ENCODE data around the gene GTF2IRD1.
"Not testable (repeated sequence)": the region's sequence is repeated elsewhere in the genome, so short reads cannot be mapped to it uniquely, and the experiment has no call there.

Gene GTF2IRD1

GRCh38 chr7:74495112-74496086 is 41.7 kb downstream of the GTF2IRD1 start:
- DNase-seq, result no peak

DNA sequence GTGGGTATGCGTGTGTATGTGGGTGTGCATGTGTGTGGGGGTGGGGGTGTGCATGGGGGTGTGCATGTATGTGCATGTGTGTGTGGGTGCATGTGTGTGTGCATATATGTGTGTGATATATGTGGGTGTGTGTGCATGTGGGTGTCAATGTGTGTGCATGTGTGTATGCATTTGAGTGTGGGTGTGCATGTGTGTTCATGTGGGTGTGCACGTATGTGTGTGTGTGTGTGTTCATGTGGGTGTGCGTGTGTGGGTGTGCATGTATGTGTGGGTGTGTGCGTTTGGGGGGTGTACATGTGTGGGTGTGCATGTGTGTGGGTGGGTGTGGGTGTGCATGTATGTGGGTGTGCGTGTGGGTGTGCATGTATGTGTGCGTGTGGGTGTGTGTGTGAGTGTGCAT is 42.6 kb downstream of the GTF2IRD1 start:
- DNase-seq, result no peak

DNA sequence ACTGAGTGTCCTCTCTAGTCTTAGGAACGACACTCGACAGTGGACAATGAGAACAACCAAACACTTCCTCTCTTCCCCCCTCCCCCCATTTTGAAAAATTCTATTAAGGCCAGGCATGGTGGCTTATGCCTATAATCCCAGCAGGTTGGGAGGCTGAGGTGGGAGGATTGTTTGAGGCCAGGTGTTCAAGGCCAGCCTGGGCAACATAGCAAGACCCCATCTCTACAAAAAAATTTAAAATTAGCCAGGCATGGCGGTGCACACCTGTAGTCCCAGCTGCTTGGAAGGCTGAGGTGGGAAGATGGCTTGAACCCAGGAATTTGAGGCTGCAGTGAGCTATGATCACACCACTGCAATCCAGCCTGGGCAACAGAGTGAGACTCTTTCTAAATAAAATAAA is 43.1 kb downstream of the GTF2IRD1 start:
- not testable (repeated sequence) for DNase-seq

DNA sequence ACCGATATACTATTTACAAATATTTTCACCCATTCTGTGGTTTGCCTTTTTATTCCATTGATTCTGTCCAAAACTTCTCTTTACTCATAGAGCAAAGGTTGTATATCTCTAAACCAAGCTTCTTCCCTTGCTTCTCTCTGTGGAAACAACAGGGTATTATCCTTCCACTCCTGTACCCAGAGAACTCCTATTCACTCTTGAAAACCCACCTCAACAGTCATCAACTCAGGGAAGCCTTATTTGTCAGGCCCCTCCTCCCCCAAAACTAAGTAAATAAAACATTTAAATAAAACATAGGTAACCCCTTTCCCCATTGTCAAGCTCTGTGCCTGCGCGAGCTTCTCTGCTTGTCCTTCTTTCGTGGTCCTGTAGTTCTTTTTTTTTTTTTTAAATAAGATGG is 44.6 kb downstream of the GTF2IRD1 start:
- DNase-seq, result no peak

- no peak for DNase-seq
These were observed 45.5 kb downstream of the GTF2IRD1 start for GRCh38 chr7:74498996-74499834.

- no peak for DNase-seq
These were observed 46.2 kb downstream of the GTF2IRD1 start for GRCh38 chr7:74499835-74500388.

GRCh38 chr7:74501298-74501697 is 47.6 kb downstream of the GTF2IRD1 start:
- no peak for DNase-seq

DNA sequence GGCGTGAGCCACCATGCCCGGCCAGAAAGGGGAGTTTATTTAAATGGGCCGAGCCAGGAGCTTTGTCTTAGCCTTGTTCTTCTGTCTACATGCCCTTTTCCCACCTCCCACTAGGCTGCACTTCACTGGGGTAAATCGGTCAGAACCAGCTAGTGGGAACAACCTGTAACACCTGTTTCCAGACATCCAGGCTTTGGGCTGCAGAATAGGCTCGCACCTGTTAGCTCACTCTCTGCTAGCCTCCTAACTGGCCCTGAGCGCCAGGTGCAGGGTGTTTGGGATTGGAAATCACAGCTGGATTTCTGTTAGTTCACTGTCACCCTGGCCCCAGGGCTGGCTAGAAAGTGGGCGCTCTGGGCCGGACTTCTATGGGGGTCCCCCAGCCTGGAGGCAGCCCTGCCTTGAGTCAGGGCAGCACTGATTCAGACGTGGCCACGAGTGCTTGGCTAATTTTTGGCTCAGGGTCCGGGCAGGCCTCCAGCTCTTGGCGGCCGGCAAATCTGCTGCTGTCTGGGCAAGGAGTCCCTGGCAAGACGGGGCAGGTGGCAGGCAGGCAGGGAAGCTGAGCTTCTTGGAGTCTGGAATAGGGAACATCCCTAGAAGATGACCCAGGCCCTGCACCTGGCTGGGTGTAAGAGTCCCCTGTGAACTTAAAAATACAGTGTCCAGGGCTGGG is 48.6 kb downstream of the GTF2IRD1 start:
- DNase-seq, result no peak

- no peak for DNase-seq
These were observed 49.4 kb downstream of the GTF2IRD1 start for GRCh38 chr7:74503061-74503460.

DNA sequence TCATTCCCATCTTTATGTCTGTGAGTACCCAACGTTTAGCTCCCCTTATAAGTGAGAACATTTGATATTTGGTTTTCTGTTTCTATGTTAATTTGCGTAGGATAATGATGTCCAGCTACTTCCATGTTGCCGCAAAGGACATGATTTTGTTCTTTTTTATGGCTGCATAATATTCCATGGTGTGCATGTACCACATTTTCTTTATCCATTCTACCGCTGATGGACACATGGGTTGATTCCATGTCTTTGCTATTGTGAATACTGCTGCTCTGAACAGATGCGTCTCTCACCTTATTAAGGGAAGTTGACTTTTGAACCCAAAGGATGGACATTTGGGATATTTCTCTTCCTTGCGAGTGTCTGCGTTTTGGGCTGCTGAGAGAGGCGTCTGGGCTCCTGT is 50.2 kb downstream of the GTF2IRD1 start:
- no peak for DNase-seq

DNA sequence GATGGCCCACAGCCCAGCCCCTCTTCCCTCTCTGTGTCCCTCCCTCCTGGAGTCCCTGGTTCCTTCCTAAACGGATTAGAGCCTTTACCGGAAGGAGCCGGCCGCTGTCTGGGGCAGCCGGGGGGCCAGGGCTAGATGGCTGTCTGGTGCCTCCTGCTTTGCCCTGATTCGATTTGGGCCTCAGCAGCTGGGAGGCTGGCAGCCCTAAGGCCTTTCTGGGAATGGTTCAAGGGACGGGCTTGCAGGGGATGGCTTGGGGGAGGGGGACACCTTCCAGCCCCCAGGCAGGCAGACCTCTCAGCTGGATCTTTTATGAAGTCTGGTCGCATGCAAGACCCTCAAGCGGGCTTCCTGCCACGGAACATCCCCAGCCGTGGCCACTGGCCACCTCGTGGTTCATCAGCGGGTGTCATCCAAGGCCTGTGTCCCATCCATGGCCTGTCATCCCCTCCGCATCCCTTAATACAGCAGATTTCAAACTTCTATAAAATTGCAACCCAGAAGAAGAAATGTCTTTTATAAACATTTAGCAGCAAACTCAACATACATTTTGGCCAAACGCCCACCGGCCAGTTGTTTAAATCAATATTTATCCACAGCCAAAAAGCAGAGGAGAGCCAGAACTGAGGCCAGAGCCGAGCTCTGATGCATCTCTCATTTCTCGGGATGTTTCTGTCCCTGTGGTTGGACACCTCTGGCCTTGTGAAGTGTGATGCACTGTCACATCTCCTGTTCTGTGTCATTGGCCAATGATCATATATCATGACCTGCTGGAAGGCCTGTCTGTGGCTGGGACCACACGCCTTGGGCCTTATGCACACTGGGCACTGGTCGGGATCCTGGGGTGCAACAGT is 52.0 kb downstream of the GTF2IRD1 start:
- DNase-seq, result no peak

GRCh38 chr7:74506325-74506724 is 52.6 kb downstream of the GTF2IRD1 start:
- DNase-seq, result no peak

DNA sequence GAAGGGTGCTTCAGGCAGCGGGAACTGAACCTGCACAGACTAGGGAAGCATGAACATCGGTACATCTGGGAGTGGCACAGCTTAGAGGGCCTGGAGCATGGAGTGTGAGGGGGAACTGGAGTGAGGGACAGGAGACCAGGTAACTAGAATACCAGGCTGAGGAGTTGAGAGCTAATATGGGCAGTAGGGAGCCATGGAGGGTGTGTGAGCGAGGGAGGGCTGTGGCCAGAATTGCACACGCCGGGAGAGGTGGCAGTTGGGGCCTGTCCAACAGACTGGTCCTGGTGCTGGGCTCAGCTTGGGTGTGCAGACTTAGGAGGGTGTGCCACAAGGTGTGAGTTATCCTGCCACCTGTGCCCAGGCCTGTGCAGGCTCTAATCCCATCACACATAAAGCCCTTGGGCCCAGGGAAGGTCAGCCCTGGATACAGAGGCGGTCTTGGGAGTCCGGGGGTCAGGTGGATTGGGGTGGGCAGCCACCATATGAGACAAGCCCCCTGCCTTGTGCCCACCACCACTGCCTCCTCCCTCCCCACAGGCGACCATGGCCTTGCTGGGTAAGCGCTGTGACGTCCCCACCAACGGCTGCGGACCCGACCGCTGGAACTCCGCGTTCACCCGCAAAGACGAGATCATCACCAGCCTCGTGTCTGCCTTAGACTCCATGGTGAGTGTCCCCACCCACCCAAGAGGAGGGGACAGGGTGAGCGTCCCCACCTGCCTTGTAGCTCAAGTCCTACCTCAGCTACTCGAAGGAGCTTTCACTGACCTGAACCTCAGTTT is 54.0 kb downstream of the GTF2IRD1 start:
- DNase-seq, result no peak

DNA sequence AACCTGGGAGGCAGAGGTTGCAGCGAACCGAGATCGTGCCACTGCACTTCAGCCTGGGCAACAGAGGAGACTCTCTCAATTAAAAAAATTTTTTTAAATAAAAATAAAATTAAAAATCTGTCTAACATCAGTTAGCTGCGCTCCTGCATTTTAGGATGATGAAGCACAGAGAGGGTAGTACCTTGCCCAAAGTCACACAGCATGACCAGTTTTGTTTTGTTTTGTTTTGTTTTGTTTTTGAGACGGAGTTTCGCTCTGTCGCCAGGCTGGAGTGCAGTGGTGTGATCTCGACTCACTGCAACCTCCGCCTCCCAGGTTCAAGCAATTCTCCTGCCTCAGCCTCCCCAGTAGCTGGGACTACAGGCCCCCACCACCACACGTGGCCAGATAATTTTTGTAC is 55.7 kb downstream of the GTF2IRD1 start:
- DNase-seq, result not testable (repeated sequence)

- no peak for DNase-seq
These were observed 57.6 kb downstream of the GTF2IRD1 start for GRCh38 chr7:74511345-74511744.

- no peak for DNase-seq
These were observed 59.1 kb downstream of the GTF2IRD1 start for GRCh38 chr7:74512762-74513161.

DNA sequence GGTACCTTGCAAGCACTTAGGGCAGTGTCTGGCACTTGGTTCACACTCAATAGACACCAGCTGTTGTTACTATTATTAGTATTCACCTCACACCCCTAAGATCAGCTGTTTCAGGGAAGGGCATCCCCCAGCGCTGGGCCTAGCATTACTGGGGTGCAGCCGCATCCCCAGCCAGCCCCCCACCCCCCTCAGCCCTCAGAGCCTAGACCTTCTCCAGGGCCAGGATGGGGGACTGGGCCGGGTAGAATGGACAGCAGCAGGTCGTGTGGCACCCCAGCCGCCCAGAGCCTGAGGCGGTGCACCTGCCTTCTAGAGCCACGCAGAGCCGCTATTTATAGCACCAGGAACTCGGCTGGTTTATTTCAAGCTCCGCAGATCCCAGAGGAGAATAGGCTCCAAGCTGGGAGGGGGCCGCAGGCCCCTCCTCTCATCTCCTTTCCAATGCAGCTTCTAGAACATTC is 60.5 kb downstream of the GTF2IRD1 start:
- no peak for DNase-seq

GRCh38 chr7:74515276-74515675 is 61.6 kb downstream of the GTF2IRD1 start:
- no peak for DNase-seq

GRCh38 chr7:74516214-74516613 is 62.5 kb downstream of the GTF2IRD1 start:
- no peak for DNase-seq

DNA sequence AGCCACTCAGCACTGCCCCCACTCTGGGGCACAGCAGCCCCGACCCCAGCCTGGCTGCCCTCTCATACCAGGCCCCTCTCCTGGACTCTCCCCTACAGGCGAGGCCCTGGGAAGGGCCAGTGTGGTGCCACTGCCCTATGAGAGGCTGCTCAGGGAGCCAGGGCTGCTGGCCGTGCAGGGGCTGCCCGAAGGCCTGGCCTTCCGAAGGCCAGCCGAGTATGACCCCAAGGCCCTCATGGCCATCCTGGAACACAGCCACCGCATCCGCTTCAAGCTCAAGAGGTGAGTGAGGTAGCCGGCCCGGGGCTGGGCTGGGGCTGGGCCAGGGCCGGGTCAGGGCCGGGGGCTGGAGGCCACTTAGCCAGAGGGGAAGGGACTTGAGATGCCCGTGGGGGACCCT is 64.3 kb downstream of the GTF2IRD1 start:
- DNase-seq, result no peak

- DNase-seq, result no peak
These were observed 64.9 kb downstream of the GTF2IRD1 start for GRCh38 chr7:74518654-74519053.
